Neural cell (in vitro differentiated cells): ENCODE results near the gene DPP7. TPM values are rescaled to one million over a fixed set of nuclear protein-coding genes. Genes with fewer than 3 reads are reported as not detected.

Source experiments
- H2AFZ ChIP-seq: fragments of 200-600, 300-800 bp; sonication (generic), shearing (Covaris generic); 2 replicates; pipeline ENCODE4 v1.6.0; 2014; ENCODE audit warnings: low read depth, mild to moderate bottlenecking, antibody characterized with exemption, low read length, moderate library complexity
- H3F3A ChIP-seq: fragments of 200-600 bp; shearing (Covaris generic); 2 replicates; pipeline ENCODE4 v1.6.1; 2016; ENCODE audit warnings: mild to moderate bottlenecking, moderate library complexity, mixed read lengths, antibody characterized with exemption, low read length; ENCODE audit not compliant: insufficient read depth, poor library complexity, severe bottlenecking
- H3K27ac ChIP-seq: fragments of 200-600, 300-800 bp; sonication (generic), shearing (Covaris generic); 2 replicates; pipeline ENCODE4 v1.5.1; 2014; ENCODE audit warnings: mild to moderate bottlenecking, low read length, moderate library complexity
- H3K27me3 ChIP-seq: fragments of 300-800, 200-600 bp; sonication (generic), shearing (Covaris generic); 2 replicates; pipeline ENCODE4 v1.6.0; 2014; ENCODE audit warnings: mild to moderate bottlenecking, low read depth, low read length, moderate library complexity; ENCODE audit not compliant: insufficient read depth
- H3K36me3 ChIP-seq: fragments of 300-800, 200-600 bp; sonication (generic), shearing (Covaris generic); 2 replicates; pipeline ENCODE4 v1.5.1; 2014; ENCODE audit warnings: mild to moderate bottlenecking, antibody characterized with exemption, low read length, moderate library complexity; ENCODE audit not compliant: insufficient read depth
- H3K4me2 ChIP-seq: fragments of 300-800, 200-600 bp; sonication (generic), shearing (Covaris generic); 2 replicates; pipeline ENCODE4 v1.6.0; 2014; ENCODE audit warnings: mild to moderate bottlenecking, low read length
- H3K4me3 ChIP-seq: fragments of 300-800, 200-600 bp; sonication (generic), shearing (Covaris generic); 2 replicates; pipeline ENCODE4 v1.5.1; 2014; ENCODE audit warnings: mild to moderate bottlenecking, low read length, moderate library complexity
- H3K79me2 ChIP-seq: fragments of 200-600 bp; shearing (Covaris generic); replicated peaks from 2 replicates; pipeline ENCODE4 v1.6.0; 2014; ENCODE audit warnings: mild to moderate bottlenecking, low read length, moderate library complexity; ENCODE audit not compliant: insufficient read depth
- H3K9ac ChIP-seq: fragments of 300-800, 200-600 bp; sonication (generic), shearing (Covaris generic); 2 replicates; pipeline ENCODE4 v1.6.1; 2016; ENCODE audit warnings: mild to moderate bottlenecking, low read length, mixed read lengths
- H3K9me2 ChIP-seq: fragments of 200-600 bp; shearing (Covaris generic); 2 replicates; pipeline ENCODE4 v1.6.1; 2016; ENCODE audit warnings: mild to moderate bottlenecking, low read length, mixed read lengths; ENCODE audit not compliant: insufficient read depth
- H3K9me3 ChIP-seq: fragments of 200-600, 300-800 bp; sonication (generic), shearing (Covaris generic); 2 replicates; pipeline ENCODE4 v1.6.1; 2016; ENCODE audit warnings: mild to moderate bottlenecking, mixed run types, low read length, moderate library complexity, mixed read lengths
- H4K20me1 ChIP-seq: fragments of 200-600 bp; shearing (Covaris generic); 2 replicates; pipeline ENCODE4 v1.6.1; 2016; ENCODE audit warnings: mild to moderate bottlenecking, mixed run types; ENCODE audit not compliant: insufficient read depth
- EP300 ChIP-seq: fragments of 450-650 bp; conservative IDR thresholded peaks from 2 replicates; pipeline ENCODE4 v1.6.1; 2014; ENCODE audit warnings: antibody characterized with exemption, mild to moderate bottlenecking, moderate library complexity; ENCODE audit not compliant: poor library complexity, severe bottlenecking
- EZH2 ChIP-seq: fragments of 200-600, 300-800 bp; shearing (Covaris generic), sonication (generic); IDR thresholded peaks from 2 replicates; pipeline ENCODE4 v1.6.1; 2014; ENCODE audit warnings: antibody characterized with exemption, low read length, borderline replicate concordance, mild to moderate bottlenecking; ENCODE audit not compliant: insufficient read depth, poor library complexity, severe bottlenecking
- MXI1 ChIP-seq: fragments of 450-650 bp; conservative IDR thresholded peaks from 2 replicates; pipeline ENCODE4 v1.6.1; 2014; ENCODE audit warnings: antibody characterized with exemption, mild to moderate bottlenecking; ENCODE audit not compliant: poor library complexity, severe bottlenecking
- POLR2AphosphoS5 ChIP-seq: IDR thresholded peaks from 2 replicates; pipeline ENCODE4 v1.6.1; 2012
- RAD21 ChIP-seq: fragments of 450-650 bp; conservative IDR thresholded peaks from 2 replicates; pipeline ENCODE4 v1.6.1; 2014; ENCODE audit warnings: antibody characterized with exemption, mild to moderate bottlenecking, moderate library complexity
- REST ChIP-seq: IDR thresholded peaks from 2 replicates; pipeline ENCODE4 v1.6.1; 2012; ENCODE audit warnings: borderline replicate concordance
- SMC3 ChIP-seq: fragments of 450-650 bp; conservative IDR thresholded peaks from 2 replicates; pipeline ENCODE4 v1.6.1; 2014; ENCODE audit warnings: antibody characterized with exemption, mild to moderate bottlenecking, moderate library complexity; ENCODE audit not compliant: poor library complexity
- TAF1 ChIP-seq: IDR thresholded peaks from 2 replicates; pipeline ENCODE4 v1.6.1; 2012; ENCODE audit warnings: low read depth
- polyA plus RNA-seq: library from polyadenylated mRNA; depleted of rRNA; stranded (reverse); fragments of >200 nt; gene quantifications from 2 replicates; pipeline ENCODE4 v1.2.3, GENCODE V29; 2014
- TF ChIP-seq, protein P1 (sequence below): fragments of 450-650 bp; IDR thresholded peaks from 2 replicates; pipeline ENCODE4 v1.5.1; 2014; ENCODE audit warnings: antibody characterized with exemption, mild to moderate bottlenecking, moderate library complexity; ENCODE audit not compliant: poor library complexity, severe bottlenecking

Gene DPP7
- polyA plus RNA-seq, 1 donor from 2014 or later: 23.3 TPM

GRCh38 chr9:137150617-137151457 is 36.3 kb upstream of the DPP7 start:
- TF ChIP-seq REST: no peak
- TF ChIP-seq, protein P1, sequence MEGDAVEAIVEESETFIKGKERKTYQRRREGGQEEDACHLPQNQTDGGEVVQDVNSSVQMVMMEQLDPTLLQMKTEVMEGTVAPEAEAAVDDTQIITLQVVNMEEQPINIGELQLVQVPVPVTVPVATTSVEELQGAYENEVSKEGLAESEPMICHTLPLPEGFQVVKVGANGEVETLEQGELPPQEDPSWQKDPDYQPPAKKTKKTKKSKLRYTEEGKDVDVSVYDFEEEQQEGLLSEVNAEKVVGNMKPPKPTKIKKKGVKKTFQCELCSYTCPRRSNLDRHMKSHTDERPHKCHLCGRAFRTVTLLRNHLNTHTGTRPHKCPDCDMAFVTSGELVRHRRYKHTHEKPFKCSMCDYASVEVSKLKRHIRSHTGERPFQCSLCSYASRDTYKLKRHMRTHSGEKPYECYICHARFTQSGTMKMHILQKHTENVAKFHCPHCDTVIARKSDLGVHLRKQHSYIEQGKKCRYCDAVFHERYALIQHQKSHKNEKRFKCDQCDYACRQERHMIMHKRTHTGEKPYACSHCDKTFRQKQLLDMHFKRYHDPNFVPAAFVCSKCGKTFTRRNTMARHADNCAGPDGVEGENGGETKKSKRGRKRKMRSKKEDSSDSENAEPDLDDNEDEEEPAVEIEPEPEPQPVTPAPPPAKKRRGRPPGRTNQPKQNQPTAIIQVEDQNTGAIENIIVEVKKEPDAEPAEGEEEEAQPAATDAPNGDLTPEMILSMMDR: no peak
- no peak for TF ChIP-seq EP300
- no peak for TF ChIP-seq RAD21
- TF ChIP-seq SMC3: no peak
- no peak for TF ChIP-seq TAF1
- no peak for TF ChIP-seq POLR2AphosphoS5
- Histone ChIP-seq H3K27me3 (peaks cover 8% of the 10 kb centered on the region), H3K9me3 (no peaks in the 10 kb centered on the region)

DNA sequence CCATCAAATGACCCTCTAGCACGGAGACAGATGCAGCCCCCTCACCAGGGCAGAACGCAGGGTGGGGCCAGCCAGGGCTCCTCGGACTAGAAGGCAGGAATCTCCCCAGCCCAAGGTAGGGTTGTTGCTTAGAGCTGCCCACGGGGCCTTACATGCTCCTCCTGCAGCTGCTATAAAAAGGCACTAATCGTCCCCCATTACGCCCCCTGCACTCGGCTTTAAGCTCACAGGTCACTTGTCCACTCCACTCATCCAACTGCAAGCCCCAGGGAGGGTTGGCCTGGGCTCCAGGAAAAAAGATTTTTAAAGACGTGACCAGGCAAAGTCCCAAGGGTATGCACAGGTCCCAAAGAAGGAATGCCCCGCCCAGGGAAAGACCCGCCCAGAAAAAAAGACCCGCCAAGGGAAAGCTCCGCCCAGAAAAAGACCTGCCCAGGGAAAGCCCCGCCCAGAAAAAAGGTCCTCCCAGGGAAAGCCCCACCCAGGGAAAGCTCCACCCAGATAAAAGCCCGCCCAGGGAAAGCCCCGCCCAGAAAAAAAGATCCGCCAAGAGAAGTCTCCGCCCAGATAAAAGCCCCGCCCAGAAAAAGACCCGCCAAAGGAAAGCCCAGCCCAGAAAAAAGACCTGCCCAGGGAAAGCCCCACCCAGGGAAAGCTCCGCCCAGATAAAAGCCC is 35.5 kb upstream of the DPP7 start:
- no peak overlapping the region for H3K27ac ChIP-seq

More at GRCh38 chr9:137150617-137151457, 36.3 kb upstream of the DPP7 start:
- H3F3A ChIP-seq: no peaks in the 10 kb centered on the region
- no peak overlapping the region for H3K4me2 ChIP-seq
- no peak overlapping the region for H2AFZ ChIP-seq
- no peaks in the 10 kb centered on the region for H3K79me2 ChIP-seq
- no peak overlapping the region for H3K27ac ChIP-seq
- H3K9me2 ChIP-seq: no peaks in the 10 kb centered on the region
- no peaks in the 10 kb centered on the region for H3K36me3 ChIP-seq
- H4K20me1 ChIP-seq: no peaks in the 10 kb centered on the region
- no peak overlapping the region for H3K4me3 ChIP-seq
- no peak overlapping the region for H3K9ac ChIP-seq

More for the DNA sequence above, 35.5 kb upstream of the DPP7 start:
- Histone ChIP-seq H3F3A (no peaks in the 10 kb centered on the region), H3K4me2 (no peak overlapping the region), H3K79me2 (no peaks in the 10 kb centered on the region), H3K9me2 (no peaks in the 10 kb centered on the region), H3K36me3 (no peaks in the 10 kb centered on the region), H2AFZ (no peak overlapping the region), H3K27me3 (peaks cover under 1% of the 10 kb centered on the region), H3K9me3 (no peaks in the 10 kb centered on the region), H4K20me1 (no peaks in the 10 kb centered on the region), H3K4me3 (no peak overlapping the region), H3K9ac (no peak overlapping the region)
- no peak for TF ChIP-seq REST
- no peak for TF ChIP-seq MXI1
- TF ChIP-seq TAF1: no peak
- no peak for TF ChIP-seq EP300
- TF ChIP-seq, protein P1: no peak
- TF ChIP-seq EZH2: no peak
- no peak for TF ChIP-seq SMC3
- no peak for TF ChIP-seq RAD21
- TF ChIP-seq POLR2AphosphoS5: no peak
